Fibroblast of mammary gland (primary cell): ENCODE results near the gene CORO1C.

ENCODE experiments used
- DNase-seq: peaks from one replicate; pipeline ENCODE4 v3.0.0-alpha.2; 2010; ENCODE audit warnings: low read depth
- H3K4me3 ChIP-seq: 2 replicates; pipeline ENCODE4 v1.5.1; 2011; ENCODE audit warnings: low read depth, mild to moderate bottlenecking, low read length, moderate library complexity; ENCODE audit not compliant: control insufficient read depth
- CTCF ChIP-seq: conservative IDR thresholded peaks from 2 replicates; pipeline ENCODE4 v1.5.1; 2011; ENCODE audit warnings: low read depth, low read length, inconsistent platforms; ENCODE audit not compliant: control insufficient read depth, insufficient read depth

The CORO1C gene

GRCh38 chr12:108630481-108631207 is 100.7 kb downstream of the CORO1C start:
- peak; percentile 66 for DNase-seq
- H3K4me3 ChIP-seq, result no peak overlapping the region

GRCh38 chr12:108629824-108630476 is 101.4 kb downstream of the CORO1C start:
- no peak overlapping the region for H3K4me3 ChIP-seq

More at GRCh38 chr12:108630481-108631207, 100.7 kb downstream of the CORO1C start:
- TF ChIP-seq CTCF, result no peak

GRCh38 chr12:108629151-108629550 is 102.2 kb downstream of the CORO1C start:
- no peak overlapping the region for H3K4me3 ChIP-seq
- DNase-seq, result no peak
- TF ChIP-seq CTCF, result no peak

More at GRCh38 chr12:108629824-108630476, 101.4 kb downstream of the CORO1C start:
- no peak for TF ChIP-seq CTCF
- DNase-seq, result peak; percentile 88

GRCh38 chr12:108627134-108627920 is 104.0 kb downstream of the CORO1C start:
- no peak for DNase-seq

GRCh38 chr12:108625228-108625627 is 106.1 kb downstream of the CORO1C start:
- no peak for TF ChIP-seq CTCF
- DNase-seq, result no peak
- H3K4me3 ChIP-seq, result no peak overlapping the region

More at GRCh38 chr12:108627134-108627920, 104.0 kb downstream of the CORO1C start:
- TF ChIP-seq CTCF, result no peak
- no peak overlapping the region for H3K4me3 ChIP-seq

GRCh38 chr12:108623577-108623976 is 107.7 kb downstream of the CORO1C start:
- no peak for TF ChIP-seq CTCF
- H3K4me3 ChIP-seq, result no peak overlapping the region
- DNase-seq, result no peak
